Lower lobe of right lung (tissue), 2 donors: ENCODE measurements around the gene SLC4A4. TPM values are rescaled to one million over a fixed set of nuclear protein-coding genes. Genes with fewer than 3 reads are reported as not detected.
"Not testable (repeated sequence)": the region's sequence is repeated elsewhere in the genome, so short reads cannot be mapped to it uniquely, and the experiment has no call there.

Source experiments
- ATAC-seq, 2 donors: fragments of 200-7000 bp; cut with Tn5 transposase; one replicate each; pipeline ENCODE4 v1.9.1; 2020 to 2022; ENCODE audit warnings: mild to moderate bottlenecking in 2 of 2, moderate library complexity in 2 of 2
- DNase-seq: peaks from one replicate; pipeline ENCODE4 v3.0.0-alpha.2; 2020
- H3K27ac ChIP-seq: fragments of 200-600 bp; one replicate; pipeline ENCODE4 v1.8.0; 2022
- H3K27me3 ChIP-seq: fragments of 200-600 bp; one replicate; pipeline ENCODE4 v1.8.0; 2022; ENCODE audit warnings: low read depth
- H3K36me3 ChIP-seq: fragments of 200-600 bp; one replicate; pipeline ENCODE4 v1.8.0; 2022; ENCODE audit warnings: mild to moderate bottlenecking
- H3K4me1 ChIP-seq: fragments of 200-600 bp; one replicate; pipeline ENCODE4 v1.8.0; 2022
- H3K4me3 ChIP-seq: fragments of 200-600 bp; one replicate; pipeline ENCODE4 v1.8.0; 2022; ENCODE audit warnings: mild to moderate bottlenecking
- H3K9me3 ChIP-seq: fragments of 200-600 bp; one replicate; pipeline ENCODE4 v1.8.0; 2022
- CTCF ChIP-seq: fragments of 200-600 bp; IDR thresholded peaks from one replicate; pipeline ENCODE4 v1.8.0; 2022; ENCODE audit warnings: antibody characterized with exemption, mild to moderate bottlenecking
- intact Hi-C: fragments of 100-400 bp; cut with DNase I; formaldehyde crosslinking; loops from one replicate; pipeline ENCODE4 v1.11.0; 2022
- total RNA-seq: library from RNA; stranded (reverse); fragmentation: NEBNext Ultra II Directional; extraction: Animal tissue kit (Norgen Biotek cat#: 25700); gene quantifications from one replicate; pipeline ENCODE4 v1.2.1, GENCODE V29; 2021
- donor health status: DM: no; HTN: yes; CAD: no; lungs with severe emphysema.

Gene SLC4A4
- total RNA-seq, 1 donor from 2014 or later: 18.8 TPM

GRCh38 chr4:71396382-71396781 is 57.6 kb downstream of the SLC4A4 start:
- DNase-seq: no peak
- intact Hi-C loops: no loop called here
- Histone ChIP-seq H3K36me3 (no peaks in the 10 kb centered on the region), H3K4me1 (no peaks in the 10 kb centered on the region), H3K4me3 (no peak overlapping the region), H3K9me3 (no peaks in the 10 kb centered on the region), H3K27me3 (no peaks in the 10 kb centered on the region), H3K27ac (no peak overlapping the region)
- ATAC-seq: no peak
- TF ChIP-seq CTCF: no peak

GRCh38 chr4:71400810-71401209 is 62.0 kb downstream of the SLC4A4 start:
- ATAC-seq: no peak
- Histone ChIP-seq H3K36me3 (no peaks in the 10 kb centered on the region), H3K27me3 (no peaks in the 10 kb centered on the region), H3K4me3 (no peak overlapping the region), H3K9me3 (no peaks in the 10 kb centered on the region), H3K4me1 (no peaks in the 10 kb centered on the region), H3K27ac (no peak overlapping the region)
- no peak for DNase-seq
- intact Hi-C loops: no loop called here
- no peak for TF ChIP-seq CTCF

GRCh38 chr4:71402616-71403015 is 63.8 kb downstream of the SLC4A4 start:
- H3K27ac ChIP-seq: no peak overlapping the region
- no peaks in the 10 kb centered on the region for H3K36me3 ChIP-seq
- no peak for ATAC-seq
- DNase-seq: no peak
- H3K4me1 ChIP-seq: no peaks in the 10 kb centered on the region
- TF ChIP-seq CTCF: no peak
- no peaks in the 10 kb centered on the region for H3K27me3 ChIP-seq
- H3K4me3 ChIP-seq: no peak overlapping the region
- intact Hi-C loops: no loop called here
- H3K9me3 ChIP-seq: no peaks in the 10 kb centered on the region

- no peak for TF ChIP-seq CTCF
- Histone ChIP-seq H3K9me3 (peaks cover 5% of the 10 kb centered on the region), H3K27me3 (no peaks in the 10 kb centered on the region), H3K4me1 (no peaks in the 10 kb centered on the region), H3K4me3 (no peak overlapping the region), H3K27ac (no peak overlapping the region), H3K36me3 (no peaks in the 10 kb centered on the region)
- DNase-seq (no peak), ATAC-seq (no peak)
- intact Hi-C loops: no loop called here
Observed at GRCh38 chr4:71404049-71404448, 65.2 kb downstream of the SLC4A4 start.

GRCh38 chr4:71405791-71406190 is 67.0 kb downstream of the SLC4A4 start:
- Histone ChIP-seq H3K4me3 (no peak overlapping the region), H3K9me3 (peaks cover 11% of the 10 kb centered on the region), H3K27me3 (no peaks in the 10 kb centered on the region), H3K4me1 (no peaks in the 10 kb centered on the region), H3K27ac (no peak overlapping the region), H3K36me3 (no peaks in the 10 kb centered on the region)
- DNase-seq (no peak), ATAC-seq (no peak)
- TF ChIP-seq CTCF: no peak
- intact Hi-C loops: no loop called here

- Histone ChIP-seq H3K27ac (no peak overlapping the region), H3K4me1 (no peaks in the 10 kb centered on the region), H3K27me3 (no peaks in the 10 kb centered on the region), H3K9me3 (peaks cover 11% of the 10 kb centered on the region), H3K36me3 (no peaks in the 10 kb centered on the region), H3K4me3 (no peak overlapping the region)
- no peak for ATAC-seq
- intact Hi-C loops: no loop called here
- TF ChIP-seq CTCF: no peak
- no peak for DNase-seq
Observed at GRCh38 chr4:71406459-71406963, 67.7 kb downstream of the SLC4A4 start.

- H3K4me3 ChIP-seq, DNase-seq, H3K27me3 ChIP-seq, H3K36me3 ChIP-seq, H3K4me1 ChIP-seq, ATAC-seq, intact Hi-C loops, H3K27ac ChIP-seq: not testable (repeated sequence)
- H3K9me3 ChIP-seq: peaks cover 11% of the 10 kb centered on the region
Observed at GRCh38 chr4:71408961-71409360, 70.1 kb downstream of the SLC4A4 start.
